Neural cell (in vitro differentiated cells): ENCODE results near the gene AP2A2. TPM values are rescaled to one million over a fixed set of nuclear protein-coding genes. Genes with fewer than 3 reads are reported as not detected.

ENCODE experiments used
- H2AFZ ChIP-seq: fragments of 200-600, 300-800 bp; sonication (generic), shearing (Covaris generic); 2 replicates; pipeline ENCODE4 v1.6.0; 2014; ENCODE audit warnings: low read depth, mild to moderate bottlenecking, antibody characterized with exemption, low read length, moderate library complexity
- H3F3A ChIP-seq: fragments of 200-600 bp; shearing (Covaris generic); 2 replicates; pipeline ENCODE4 v1.6.1; 2016; ENCODE audit warnings: mild to moderate bottlenecking, moderate library complexity, mixed read lengths, antibody characterized with exemption, low read length; ENCODE audit not compliant: insufficient read depth, poor library complexity, severe bottlenecking
- H3K27ac ChIP-seq: fragments of 200-600, 300-800 bp; sonication (generic), shearing (Covaris generic); 2 replicates; pipeline ENCODE4 v1.5.1; 2014; ENCODE audit warnings: mild to moderate bottlenecking, low read length, moderate library complexity
- H3K27me3 ChIP-seq: fragments of 300-800, 200-600 bp; sonication (generic), shearing (Covaris generic); 2 replicates; pipeline ENCODE4 v1.6.0; 2014; ENCODE audit warnings: mild to moderate bottlenecking, low read depth, low read length, moderate library complexity; ENCODE audit not compliant: insufficient read depth
- H3K36me3 ChIP-seq: fragments of 300-800, 200-600 bp; sonication (generic), shearing (Covaris generic); 2 replicates; pipeline ENCODE4 v1.5.1; 2014; ENCODE audit warnings: mild to moderate bottlenecking, antibody characterized with exemption, low read length, moderate library complexity; ENCODE audit not compliant: insufficient read depth
- H3K4me2 ChIP-seq: fragments of 300-800, 200-600 bp; sonication (generic), shearing (Covaris generic); 2 replicates; pipeline ENCODE4 v1.6.0; 2014; ENCODE audit warnings: mild to moderate bottlenecking, low read length
- H3K4me3 ChIP-seq: fragments of 300-800, 200-600 bp; sonication (generic), shearing (Covaris generic); 2 replicates; pipeline ENCODE4 v1.5.1; 2014; ENCODE audit warnings: mild to moderate bottlenecking, low read length, moderate library complexity
- H3K79me2 ChIP-seq: fragments of 200-600 bp; shearing (Covaris generic); replicated peaks from 2 replicates; pipeline ENCODE4 v1.6.0; 2014; ENCODE audit warnings: mild to moderate bottlenecking, low read length, moderate library complexity; ENCODE audit not compliant: insufficient read depth
- H3K9ac ChIP-seq: fragments of 300-800, 200-600 bp; sonication (generic), shearing (Covaris generic); 2 replicates; pipeline ENCODE4 v1.6.1; 2016; ENCODE audit warnings: mild to moderate bottlenecking, low read length, mixed read lengths
- H3K9me2 ChIP-seq: fragments of 200-600 bp; shearing (Covaris generic); 2 replicates; pipeline ENCODE4 v1.6.1; 2016; ENCODE audit warnings: mild to moderate bottlenecking, low read length, mixed read lengths; ENCODE audit not compliant: insufficient read depth
- H3K9me3 ChIP-seq: fragments of 200-600, 300-800 bp; sonication (generic), shearing (Covaris generic); 2 replicates; pipeline ENCODE4 v1.6.1; 2016; ENCODE audit warnings: mild to moderate bottlenecking, mixed run types, low read length, moderate library complexity, mixed read lengths
- H4K20me1 ChIP-seq: fragments of 200-600 bp; shearing (Covaris generic); 2 replicates; pipeline ENCODE4 v1.6.1; 2016; ENCODE audit warnings: mild to moderate bottlenecking, mixed run types; ENCODE audit not compliant: insufficient read depth
- CTCF ChIP-seq: fragments of 450-650 bp; IDR thresholded peaks from 2 replicates; pipeline ENCODE4 v1.5.1; 2014; ENCODE audit warnings: antibody characterized with exemption, mild to moderate bottlenecking, moderate library complexity; ENCODE audit not compliant: poor library complexity, severe bottlenecking
- EP300 ChIP-seq: fragments of 450-650 bp; conservative IDR thresholded peaks from 2 replicates; pipeline ENCODE4 v1.6.1; 2014; ENCODE audit warnings: antibody characterized with exemption, mild to moderate bottlenecking, moderate library complexity; ENCODE audit not compliant: poor library complexity, severe bottlenecking
- EZH2 ChIP-seq: fragments of 200-600, 300-800 bp; shearing (Covaris generic), sonication (generic); IDR thresholded peaks from 2 replicates; pipeline ENCODE4 v1.6.1; 2014; ENCODE audit warnings: antibody characterized with exemption, low read length, borderline replicate concordance, mild to moderate bottlenecking; ENCODE audit not compliant: insufficient read depth, poor library complexity, severe bottlenecking
- MXI1 ChIP-seq: fragments of 450-650 bp; conservative IDR thresholded peaks from 2 replicates; pipeline ENCODE4 v1.6.1; 2014; ENCODE audit warnings: antibody characterized with exemption, mild to moderate bottlenecking; ENCODE audit not compliant: poor library complexity, severe bottlenecking
- POLR2AphosphoS5 ChIP-seq: IDR thresholded peaks from 2 replicates; pipeline ENCODE4 v1.6.1; 2012
- RAD21 ChIP-seq: fragments of 450-650 bp; conservative IDR thresholded peaks from 2 replicates; pipeline ENCODE4 v1.6.1; 2014; ENCODE audit warnings: antibody characterized with exemption, mild to moderate bottlenecking, moderate library complexity
- REST ChIP-seq: IDR thresholded peaks from 2 replicates; pipeline ENCODE4 v1.6.1; 2012; ENCODE audit warnings: borderline replicate concordance
- SMC3 ChIP-seq: fragments of 450-650 bp; conservative IDR thresholded peaks from 2 replicates; pipeline ENCODE4 v1.6.1; 2014; ENCODE audit warnings: antibody characterized with exemption, mild to moderate bottlenecking, moderate library complexity; ENCODE audit not compliant: poor library complexity
- TAF1 ChIP-seq: IDR thresholded peaks from 2 replicates; pipeline ENCODE4 v1.6.1; 2012; ENCODE audit warnings: low read depth
- polyA plus RNA-seq: library from polyadenylated mRNA; depleted of rRNA; stranded (reverse); fragments of >200 nt; gene quantifications from 2 replicates; pipeline ENCODE4 v1.2.3, GENCODE V29; 2014

The AP2A2 gene
- polyA plus RNA-seq, 1 donor from 2014 or later, result 46.5 TPM

GRCh38 chr11:1034001-1034400 is 108.3 kb downstream of the AP2A2 start:
- Histone ChIP-seq H3F3A (no peaks in the 10 kb centered on the region), H3K4me2 (no peak overlapping the region), H3K9me2 (no peaks in the 10 kb centered on the region), H3K4me3 (no peak overlapping the region), H3K36me3 (no peaks in the 10 kb centered on the region), H3K9me3 (no peaks in the 10 kb centered on the region), H3K79me2 (no peaks in the 10 kb centered on the region), H3K9ac (no peak overlapping the region), H3K27me3 (no peaks in the 10 kb centered on the region), H4K20me1 (no peaks in the 10 kb centered on the region), H2AFZ (no peak overlapping the region), H3K27ac (no peak overlapping the region)
- TF ChIP-seq EP300 (no peak), CTCF (no peak), TAF1 (no peak), SMC3 (no peak), POLR2AphosphoS5 (no peak), MXI1 (no peak), EZH2 (no peak), REST (no peak), RAD21 (no peak)

- Histone ChIP-seq H3K36me3 (no peaks in the 10 kb centered on the region), H3K9ac (no peak overlapping the region), H3K4me2 (no peak overlapping the region), H2AFZ (no peak overlapping the region), H4K20me1 (no peaks in the 10 kb centered on the region), H3K27me3 (no peaks in the 10 kb centered on the region), H3K9me3 (no peaks in the 10 kb centered on the region), H3F3A (no peaks in the 10 kb centered on the region), H3K27ac (no peak overlapping the region), H3K4me3 (no peak overlapping the region), H3K79me2 (no peaks in the 10 kb centered on the region), H3K9me2 (no peaks in the 10 kb centered on the region)
- TF ChIP-seq SMC3, result no peak
These were observed 109.0 kb downstream of the AP2A2 start for GRCh38 chr11:1034456-1035295.
